GM18907 (cell line): ENCODE measurements around the gene PARD3.

Source experiments
- ATAC-seq: cut with Tn5 transposase; IDR thresholded peaks from one replicate; pipeline ENCODE4 v1.9.1; 2021; ENCODE audit warnings: mild to moderate bottlenecking, moderate library complexity; ENCODE audit not compliant: unreplicated experiment

Gene PARD3

GRCh38 chr10:34181553-34182300 is 633.4 kb downstream of the PARD3 start:
- ATAC-seq, result no peak

GRCh38 chr10:34180749-34181148 is 634.3 kb downstream of the PARD3 start:
- ATAC-seq, result no peak

DNA sequence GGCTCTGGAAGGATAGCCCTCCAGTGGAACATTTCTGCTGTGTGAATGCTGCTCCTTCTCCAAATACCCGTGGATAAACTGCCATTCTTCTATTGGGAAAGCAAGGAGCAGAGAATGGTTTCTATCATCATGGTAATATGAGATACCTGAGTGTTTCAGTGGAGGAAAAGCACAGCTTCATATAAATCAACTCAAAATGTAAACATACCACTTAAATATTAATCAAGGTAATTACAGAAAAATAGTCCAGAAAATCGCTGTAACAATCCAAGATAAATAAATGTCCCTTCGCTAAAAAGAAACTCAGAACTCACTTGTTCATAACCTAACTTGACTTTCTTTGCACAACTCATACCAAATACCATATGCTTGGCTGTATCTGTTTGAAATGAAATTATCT is 635.8 kb downstream of the PARD3 start:
- ATAC-seq, result no peak

- ATAC-seq, result no peak
Measured at GRCh38 chr10:34178756-34179155, 636.3 kb downstream of the PARD3 start.

GRCh38 chr10:34178196-34178595 is 636.9 kb downstream of the PARD3 start:
- no peak for ATAC-seq

- ATAC-seq, result no peak
Measured at GRCh38 chr10:34177445-34177844, 637.7 kb downstream of the PARD3 start.

DNA sequence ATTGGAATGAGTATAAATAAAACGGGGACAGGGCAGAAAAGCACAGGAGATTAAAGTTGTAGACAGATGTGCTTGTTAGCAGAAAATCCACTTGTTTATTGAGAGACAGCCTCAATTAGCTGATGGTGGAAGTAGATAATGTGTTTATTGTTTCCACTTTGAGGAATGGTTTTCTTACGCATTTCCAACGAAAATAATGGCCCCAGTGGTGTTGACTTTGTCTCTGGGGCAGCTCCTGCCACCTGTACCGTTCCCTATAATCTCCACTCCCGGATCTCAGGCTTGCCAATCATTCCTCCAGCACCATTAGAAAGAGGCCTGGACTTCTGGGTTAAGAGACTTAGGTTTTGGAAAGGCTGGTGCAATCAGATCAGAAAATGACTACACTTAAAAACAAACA is 638.7 kb downstream of the PARD3 start:
- ATAC-seq, result no peak

- no peak for ATAC-seq
Measured at GRCh38 chr10:34175121-34175520, 640.0 kb downstream of the PARD3 start.

- ATAC-seq, result no peak
Measured at GRCh38 chr10:34172936-34173533, 642.1 kb downstream of the PARD3 start.

- ATAC-seq, result no peak
Measured at GRCh38 chr10:34171957-34172527, 643.1 kb downstream of the PARD3 start.

- ATAC-seq, result no peak
Measured at GRCh38 chr10:34169677-34170076, 645.4 kb downstream of the PARD3 start.

- ATAC-seq, result no peak
Measured at GRCh38 chr10:34169131-34169530, 646.0 kb downstream of the PARD3 start.

DNA sequence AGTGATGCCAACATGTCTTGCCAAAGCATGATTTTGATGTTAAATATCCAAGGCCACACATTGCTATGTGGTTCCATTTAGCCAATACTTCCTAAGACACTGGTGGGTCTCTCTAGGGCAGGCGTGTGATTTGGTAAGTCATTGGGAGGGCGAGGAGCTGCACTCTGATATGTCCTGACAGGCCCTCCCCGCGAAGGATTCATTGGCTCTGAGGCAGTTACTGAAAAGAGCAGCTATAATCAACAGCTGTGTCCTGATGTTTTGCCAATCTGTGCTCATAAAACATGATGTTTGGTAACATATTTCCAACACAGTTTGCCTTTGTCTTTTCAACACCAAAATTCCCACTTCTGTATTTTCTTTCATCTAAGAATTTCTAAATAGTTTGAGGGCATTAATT is 646.7 kb downstream of the PARD3 start:
- no peak for ATAC-seq

- ATAC-seq, result no peak
Measured at GRCh38 chr10:34166823-34167222, 648.3 kb downstream of the PARD3 start.

DNA sequence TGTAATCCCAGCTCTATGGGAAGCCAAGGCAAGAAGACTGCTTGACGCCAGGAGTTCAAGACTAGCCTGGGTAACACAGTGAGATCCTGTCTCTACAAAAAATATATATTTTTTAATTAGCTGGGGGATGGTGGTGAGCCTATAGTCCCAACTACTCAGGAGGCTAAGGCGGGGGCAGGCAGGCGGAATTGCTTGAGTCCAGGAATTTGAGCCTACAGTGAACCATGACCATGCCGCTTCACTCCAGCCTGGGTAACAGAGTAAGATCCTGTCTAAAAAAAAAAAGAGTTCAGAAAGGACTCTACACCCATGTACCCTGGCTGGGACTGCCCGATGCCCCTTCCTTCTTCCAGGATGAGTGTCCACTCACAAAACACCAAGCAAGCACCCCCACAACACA is 648.7 kb downstream of the PARD3 start:
- ATAC-seq, result no peak

GRCh38 chr10:34164029-34164428 is 651.1 kb downstream of the PARD3 start:
- no peak for ATAC-seq

GRCh38 chr10:34163075-34163905 is 651.8 kb downstream of the PARD3 start:
- ATAC-seq, result no peak

DNA sequence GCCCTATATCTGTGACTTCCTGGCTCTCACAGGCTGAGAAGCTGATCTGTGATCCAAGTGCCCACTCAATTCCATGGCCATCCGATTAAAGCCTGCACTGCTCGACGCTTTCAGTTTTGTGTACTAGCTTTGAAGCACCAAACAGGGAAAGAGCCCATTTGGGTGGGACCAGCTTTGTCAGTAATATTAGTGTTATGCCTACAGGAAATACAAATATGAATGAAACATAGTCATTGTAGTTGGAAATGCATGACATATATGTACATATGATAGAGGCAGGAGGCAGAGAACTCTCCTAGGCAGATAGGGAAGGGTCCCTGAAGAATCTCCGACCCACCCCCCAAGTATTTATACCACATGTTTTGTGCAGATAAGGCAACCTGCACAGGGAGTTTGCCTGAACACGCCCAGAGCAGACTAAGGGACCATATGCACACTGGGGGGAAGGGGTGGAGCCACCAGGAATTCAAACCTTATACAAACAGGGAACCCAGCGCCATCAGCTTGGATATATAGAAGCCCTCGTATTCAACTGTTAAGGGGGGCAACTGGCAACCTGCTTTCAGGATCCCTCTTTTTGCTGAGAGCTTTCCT is 653.2 kb downstream of the PARD3 start:
- ATAC-seq, result no peak

DNA sequence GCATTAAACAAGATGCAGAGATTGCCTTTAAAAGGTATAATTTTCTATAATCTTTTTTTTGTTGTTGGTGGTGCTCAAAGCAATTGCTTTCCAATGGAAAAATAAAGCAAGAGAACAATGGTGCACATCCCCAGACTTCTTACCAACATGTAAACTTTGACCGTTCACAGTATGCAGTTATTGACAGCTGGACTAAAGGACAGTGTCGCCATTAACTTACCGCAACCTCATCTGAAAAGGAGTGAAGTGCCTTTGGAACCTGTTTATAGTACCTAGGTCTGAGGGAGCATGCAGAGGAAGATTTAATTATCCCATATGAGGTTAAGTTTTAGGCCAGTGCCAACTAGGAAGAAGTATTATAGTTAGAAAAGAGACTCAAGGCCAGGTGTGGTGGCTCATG is 654.5 kb downstream of the PARD3 start:
- no peak for ATAC-seq

DNA sequence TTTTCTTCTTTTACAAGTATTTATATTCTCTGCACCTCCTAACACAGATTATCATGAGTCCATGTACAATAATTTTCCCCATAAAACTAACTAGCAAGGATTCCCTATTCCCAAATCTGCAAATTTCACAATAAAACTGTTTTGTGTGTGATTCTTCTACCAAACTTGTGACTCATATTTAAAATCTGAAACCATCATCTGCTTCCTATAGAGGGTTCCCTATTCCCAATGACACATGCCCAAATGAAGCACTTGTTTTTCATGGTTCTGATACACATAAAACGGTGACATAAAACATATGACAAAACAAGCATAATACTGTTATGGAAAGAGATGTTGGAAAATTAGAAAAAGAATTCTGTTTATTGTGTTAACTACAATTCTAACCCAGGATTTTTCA is 657.6 kb downstream of the PARD3 start:
- no peak for ATAC-seq

GRCh38 chr10:34156781-34157425 is 658.2 kb downstream of the PARD3 start:
- no peak for ATAC-seq
